ENCODE measurements around the gene TULP4.
"Not testable (repeated sequence)": the region's sequence is repeated elsewhere in the genome, so short reads cannot be mapped to it uniquely, and the experiment has no call there.

The TULP4 gene

GRCh38 chr6:158293122-158293521 lies 19.1 kb upstream of the TULP4 start:
- peaks cover 6% of the 10 kb centered on the region for H3K36me3 ChIP-seq (ENCODE audit: insufficient read depth, insufficient read length, low read length)
- no peak overlapping the region for H3K9ac ChIP-seq (ENCODE audit: insufficient read length, low read depth)
- DNase-seq (ENCODE audit: low read depth, low spot score), result no peak
- peaks cover 32% of the 10 kb centered on the region; the same call in 1 of the 2 replicates for H3K9me3 ChIP-seq (ENCODE audit: insufficient read depth, low read length)
- no peaks in the 10 kb centered on the region for H3K4me1 ChIP-seq (ENCODE audit: insufficient read depth, insufficient read length)
- TF ChIP-seq YY1 (IDR thresholded peaks at IDR 0.05; ENCODE audit: insufficient read depth, insufficient read length) (no peak), ZNF274 (IDR thresholded peaks at IDR 0.05; ENCODE audit: low read depth, low read length) (no peak), SUZ12 (IDR thresholded peaks at IDR 0.05; ENCODE audit: extremely low read depth, insufficient read depth, insufficient read length) (no peak)
- no peaks in the 10 kb centered on the region for H3K27me3 ChIP-seq (ENCODE audit: insufficient read depth, insufficient read length)
- no peak overlapping the region for H3K4me3 ChIP-seq (ENCODE audit: insufficient read length, low read depth)

GRCh38 chr6:158295976-158296853 lies 16.1 kb upstream of the TULP4 start:
- not testable (repeated sequence) for H3K4me3 ChIP-seq (ENCODE audit: insufficient read length, low read depth); H3K27me3 ChIP-seq (ENCODE audit: insufficient read depth, insufficient read length); H3K9ac ChIP-seq (ENCODE audit: insufficient read length, low read depth); DNase-seq (ENCODE audit: low read depth, low spot score); H3K36me3 ChIP-seq (ENCODE audit: insufficient read depth, insufficient read length, low read length); H3K4me1 ChIP-seq (ENCODE audit: insufficient read depth, insufficient read length)
- peaks cover 32% of the 10 kb centered on the region; the same call in 1 of the 2 replicates for H3K9me3 ChIP-seq (ENCODE audit: insufficient read depth, low read length)

GRCh38 chr6:158296854-158297324 lies 15.4 kb upstream of the TULP4 start:
- not testable (repeated sequence) for H3K9ac ChIP-seq (ENCODE audit: insufficient read length, low read depth); DNase-seq (ENCODE audit: low read depth, low spot score); H3K4me1 ChIP-seq (ENCODE audit: insufficient read depth, insufficient read length); H3K4me3 ChIP-seq (ENCODE audit: insufficient read length, low read depth); H3K36me3 ChIP-seq (ENCODE audit: insufficient read depth, insufficient read length, low read length); H3K27me3 ChIP-seq (ENCODE audit: insufficient read depth, insufficient read length)
- H3K9me3 ChIP-seq (ENCODE audit: insufficient read depth, low read length), result peaks cover 32% of the 10 kb centered on the region; the same call in 1 of the 2 replicates

- not testable (repeated sequence) for H3K9ac ChIP-seq (ENCODE audit: insufficient read length, low read depth); H3K4me3 ChIP-seq (ENCODE audit: insufficient read length, low read depth); H3K4me1 ChIP-seq (ENCODE audit: insufficient read depth, insufficient read length); H3K27me3 ChIP-seq (ENCODE audit: insufficient read depth, insufficient read length); DNase-seq (ENCODE audit: low read depth, low spot score); H3K36me3 ChIP-seq (ENCODE audit: insufficient read depth, insufficient read length, low read length)
- peaks cover 32% of the 10 kb centered on the region; the same call in 1 of the 2 replicates for H3K9me3 ChIP-seq (ENCODE audit: insufficient read depth, low read length)
Observed at GRCh38 chr6:158297657-158298056, 14.6 kb upstream of the TULP4 start.

GRCh38 chr6:158300306-158301143 lies 11.7 kb upstream of the TULP4 start:
- not testable (repeated sequence) for H3K4me3 ChIP-seq (ENCODE audit: insufficient read length, low read depth); DNase-seq (ENCODE audit: low read depth, low spot score); H3K9ac ChIP-seq (ENCODE audit: insufficient read length, low read depth); H3K4me1 ChIP-seq (ENCODE audit: insufficient read depth, insufficient read length); H3K36me3 ChIP-seq (ENCODE audit: insufficient read depth, insufficient read length, low read length); H3K27me3 ChIP-seq (ENCODE audit: insufficient read depth, insufficient read length)
- H3K9me3 ChIP-seq (ENCODE audit: insufficient read depth, low read length), result peaks cover 21% of the 10 kb centered on the region; the same call in 1 of the 2 replicates

GRCh38 chr6:158301561-158301960 lies 10.7 kb upstream of the TULP4 start:
- not testable (repeated sequence) for H3K27me3 ChIP-seq (ENCODE audit: insufficient read depth, insufficient read length); H3K4me3 ChIP-seq (ENCODE audit: insufficient read length, low read depth); DNase-seq (ENCODE audit: low read depth, low spot score); H3K36me3 ChIP-seq (ENCODE audit: insufficient read depth, insufficient read length, low read length); H3K4me1 ChIP-seq (ENCODE audit: insufficient read depth, insufficient read length); H3K9ac ChIP-seq (ENCODE audit: insufficient read length, low read depth)
- peaks cover 12% of the 10 kb centered on the region; the same call in 1 of the 2 replicates for H3K9me3 ChIP-seq (ENCODE audit: insufficient read depth, low read length)

- H3K36me3 ChIP-seq (ENCODE audit: insufficient read depth, insufficient read length, low read length); H3K4me3 ChIP-seq (ENCODE audit: insufficient read length, low read depth); H3K27me3 ChIP-seq (ENCODE audit: insufficient read depth, insufficient read length); H3K4me1 ChIP-seq (ENCODE audit: insufficient read depth, insufficient read length); H3K9me3 ChIP-seq (ENCODE audit: insufficient read depth, low read length); DNase-seq (ENCODE audit: low read depth, low spot score); H3K9ac ChIP-seq (ENCODE audit: insufficient read length, low read depth): not testable (repeated sequence)
Observed at GRCh38 chr6:158302195-158302796, 10.0 kb upstream of the TULP4 start.

Data from NT2/D1 (cell line).